SHP77 treated with DMSO at 0.1 percent for 48 hours (cell line): ENCODE data around the gene PTH2.
A peak's percentile ranks its signal among the peaks of the same experiment; 100 is the strongest.
"Not testable (repeated sequence)": the region's sequence is repeated elsewhere in the genome, so short reads cannot be mapped to it uniquely, and the experiment has no call there.

ENCODE experiments used
- DNase-seq: peaks from one replicate; lab custom pipeline; 2025; lab: John Stamatoyannopoulos, UW

The PTH2 gene

DNA sequence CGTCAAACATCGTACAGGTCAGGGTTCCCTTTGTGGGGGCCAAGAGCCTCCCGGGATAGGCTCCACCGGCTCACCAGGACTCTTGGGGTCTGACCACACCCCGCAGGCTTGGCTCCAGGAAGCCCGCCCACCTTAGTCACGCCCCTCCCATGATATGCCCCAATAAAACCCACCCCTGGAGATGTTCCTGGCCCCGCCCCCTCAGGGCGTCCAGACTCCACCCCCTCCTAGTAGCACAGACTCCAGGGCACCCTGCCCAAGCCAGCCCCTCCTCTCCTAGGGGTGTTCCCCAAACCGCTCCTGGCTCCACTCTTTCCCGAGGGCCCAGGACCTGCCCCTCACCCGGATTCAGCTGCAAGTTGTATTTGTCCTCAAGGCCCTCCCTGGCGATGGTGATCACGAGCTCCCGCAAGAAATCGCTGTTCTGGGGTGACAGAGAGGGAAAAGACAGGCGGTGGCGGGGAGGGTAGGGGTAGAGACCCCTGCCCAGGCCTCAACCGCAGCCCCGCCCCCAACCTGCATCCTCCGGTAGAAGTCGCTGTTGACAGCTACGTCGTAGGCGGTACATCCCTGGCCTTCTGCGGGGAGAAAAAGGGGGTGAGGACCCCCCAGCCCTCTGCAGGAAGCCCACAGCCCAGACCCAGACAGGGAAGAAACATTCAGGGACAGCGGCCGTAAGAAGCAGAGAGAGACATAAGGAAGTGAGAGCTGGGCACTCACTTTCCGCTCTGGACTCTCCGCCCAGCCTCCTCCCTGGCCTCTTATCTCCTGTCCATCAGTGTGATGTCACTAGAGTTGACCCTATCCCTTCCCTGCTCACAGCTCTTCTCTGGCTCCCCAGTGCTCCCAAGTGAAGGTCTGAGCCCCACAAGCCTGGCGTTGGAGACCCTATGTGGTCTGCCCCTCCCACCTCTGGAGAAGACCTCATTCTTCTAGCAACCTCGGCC is 24.5 kb upstream of the PTH2 start:
- DNase-seq, result no peak

DNA sequence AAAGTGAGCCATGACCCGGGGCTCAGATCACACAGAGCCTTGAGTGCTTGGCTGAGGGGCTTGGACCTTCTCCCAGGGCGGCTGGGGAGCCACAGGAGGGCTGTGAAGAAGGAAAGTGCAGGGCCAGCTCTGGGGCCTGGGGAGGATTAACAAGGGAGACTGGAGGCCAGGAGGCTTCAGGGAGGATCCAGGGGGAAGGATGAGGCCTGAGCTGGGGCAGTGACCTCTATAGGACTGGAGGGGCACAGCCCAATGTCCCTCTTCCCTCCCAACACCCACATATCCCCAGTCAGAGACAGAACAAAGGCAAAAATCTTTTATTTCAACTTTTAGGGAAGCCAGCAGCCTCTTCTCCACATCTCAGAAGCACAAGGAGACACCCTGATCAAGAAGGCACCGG is 22.8 kb upstream of the PTH2 start:
- no peak for DNase-seq

DNA sequence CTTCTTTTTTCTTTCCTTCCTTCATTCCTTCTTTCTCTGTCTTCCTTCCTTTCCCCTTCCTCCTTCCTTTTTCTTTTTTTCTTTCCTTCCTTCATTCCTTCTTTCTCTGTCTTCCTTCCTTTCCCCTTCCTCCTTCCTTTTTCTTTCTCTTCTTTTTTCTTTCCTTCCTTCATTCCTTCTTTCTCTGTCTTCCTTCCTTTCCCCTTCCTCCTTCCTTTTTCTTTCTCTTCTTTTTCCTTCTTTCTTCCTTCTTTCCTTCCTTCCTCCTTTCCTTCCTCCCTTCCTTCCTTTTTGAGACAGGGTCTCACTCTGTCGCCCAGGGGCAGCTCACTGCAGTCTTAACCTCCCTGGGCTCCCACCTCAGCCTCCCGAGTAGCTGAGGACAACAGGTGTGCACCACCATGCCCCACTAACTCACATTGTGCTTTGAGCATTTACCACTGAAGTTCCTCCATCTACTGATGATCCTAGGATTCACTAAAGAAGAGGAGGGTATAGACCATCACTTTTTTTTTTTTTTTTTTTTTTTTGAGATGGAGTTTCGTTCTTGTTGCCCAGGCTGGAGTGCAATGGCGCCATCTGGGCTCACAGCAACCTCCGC is 21.0 kb upstream of the PTH2 start:
- not testable (repeated sequence) for DNase-seq

DNA sequence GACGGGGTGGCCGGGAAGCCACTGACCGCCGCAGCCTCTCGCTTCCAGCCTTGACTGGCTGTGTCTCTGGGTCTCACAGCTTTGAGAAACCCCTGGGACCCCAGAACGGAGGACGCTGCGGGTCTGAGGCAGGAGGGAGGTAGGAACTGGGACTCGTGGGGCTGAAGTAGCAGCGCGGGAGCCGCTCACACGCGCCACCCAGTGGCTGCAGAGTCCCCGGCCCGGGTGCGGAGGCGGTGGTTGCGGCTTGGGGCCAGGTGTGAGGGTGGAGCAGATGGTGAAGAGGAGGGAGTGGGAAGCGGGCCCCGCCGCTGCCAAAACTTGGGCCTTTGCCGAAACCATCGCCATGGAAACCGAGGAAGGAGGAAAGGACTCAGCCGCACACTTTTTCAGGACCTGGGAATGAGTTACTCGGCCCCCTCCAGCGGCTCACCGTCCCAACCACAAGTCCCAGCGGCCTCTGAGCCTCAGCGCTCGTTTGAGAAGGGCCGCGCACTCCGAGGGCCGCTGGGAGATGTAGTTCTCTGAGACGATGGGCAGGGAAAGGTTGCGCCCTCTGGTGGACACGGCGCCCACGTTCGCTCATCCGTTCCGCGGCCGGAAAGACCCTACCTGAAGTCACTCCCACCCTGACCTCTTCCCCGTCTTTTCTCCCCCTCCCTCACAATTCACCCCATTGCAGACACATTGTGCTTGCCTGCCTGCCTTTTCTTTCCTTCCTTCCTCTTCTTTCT is 20.3 kb upstream of the PTH2 start:
- peak; percentile 89 for DNase-seq

DNA sequence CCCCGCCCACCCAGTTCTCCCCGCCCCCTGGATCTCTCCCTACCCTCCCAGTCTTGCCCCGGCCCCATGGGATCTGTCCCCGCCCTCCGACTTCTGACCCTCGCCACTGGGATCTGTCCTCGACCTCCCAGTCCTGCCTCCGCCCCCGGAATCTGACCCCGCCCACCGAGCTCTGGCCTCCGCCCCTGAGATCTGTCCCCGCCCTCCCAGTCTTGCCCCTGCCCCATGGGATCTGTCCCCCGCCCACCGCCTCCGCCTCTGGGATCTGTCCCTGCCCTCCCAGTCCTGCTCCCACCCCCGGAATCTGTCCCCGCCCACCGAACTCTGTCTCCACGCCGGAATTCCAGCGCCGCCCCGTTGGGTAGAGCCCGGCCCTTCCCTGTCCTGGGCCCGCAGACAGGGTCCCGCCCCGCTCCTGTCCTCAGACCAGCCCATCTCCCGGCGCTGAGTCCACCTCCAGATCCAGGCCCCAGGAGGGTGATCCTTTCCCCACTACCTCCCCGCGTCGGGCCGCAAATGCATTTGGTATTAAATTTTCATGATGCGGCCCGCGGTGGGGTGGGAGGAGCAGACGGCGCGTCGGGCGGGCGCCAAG is 19.6 kb upstream of the PTH2 start:
- DNase-seq, result peak; percentile 54

DNA sequence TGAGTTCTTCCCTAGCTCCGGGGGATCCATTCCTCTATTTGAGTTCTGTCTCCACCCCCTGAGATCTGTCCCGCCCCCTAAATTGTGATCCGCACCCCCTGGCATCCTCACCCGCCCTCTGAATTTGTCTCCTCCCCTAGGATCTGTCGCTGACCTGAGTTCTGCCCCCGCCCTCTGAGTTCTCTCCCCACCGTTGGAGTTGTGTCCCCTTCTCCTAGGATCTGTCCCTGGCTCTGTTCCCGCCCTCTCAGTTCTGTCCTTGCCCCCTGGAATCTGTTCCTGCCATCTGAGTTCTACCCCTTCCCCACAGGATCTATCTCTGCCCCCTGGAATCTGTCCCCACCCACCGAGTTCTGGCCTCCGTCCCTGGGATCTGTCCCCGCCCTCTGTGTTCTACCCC is 19.1 kb upstream of the PTH2 start:
- peak; percentile 54 for DNase-seq

DNA sequence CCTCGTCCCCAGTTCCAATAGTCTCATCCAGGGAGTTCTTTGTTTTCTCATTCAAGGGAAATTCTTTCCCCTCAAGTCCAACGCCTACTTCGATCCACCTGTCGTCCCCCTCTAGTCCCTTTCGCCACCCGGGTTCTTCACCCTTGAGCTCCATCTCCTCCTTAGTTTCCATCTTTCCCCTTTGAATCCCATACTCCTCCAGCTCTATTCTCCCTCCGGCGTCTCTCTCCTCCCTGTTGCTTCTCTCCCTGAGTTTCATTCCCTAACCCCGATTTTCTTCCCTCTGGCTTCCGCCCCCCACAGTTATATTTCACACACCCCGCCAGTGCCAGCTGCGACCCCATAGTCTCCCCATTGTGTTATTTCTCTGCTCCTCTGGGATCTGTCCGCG is 18.7 kb upstream of the PTH2 start:
- DNase-seq, result no peak

DNA sequence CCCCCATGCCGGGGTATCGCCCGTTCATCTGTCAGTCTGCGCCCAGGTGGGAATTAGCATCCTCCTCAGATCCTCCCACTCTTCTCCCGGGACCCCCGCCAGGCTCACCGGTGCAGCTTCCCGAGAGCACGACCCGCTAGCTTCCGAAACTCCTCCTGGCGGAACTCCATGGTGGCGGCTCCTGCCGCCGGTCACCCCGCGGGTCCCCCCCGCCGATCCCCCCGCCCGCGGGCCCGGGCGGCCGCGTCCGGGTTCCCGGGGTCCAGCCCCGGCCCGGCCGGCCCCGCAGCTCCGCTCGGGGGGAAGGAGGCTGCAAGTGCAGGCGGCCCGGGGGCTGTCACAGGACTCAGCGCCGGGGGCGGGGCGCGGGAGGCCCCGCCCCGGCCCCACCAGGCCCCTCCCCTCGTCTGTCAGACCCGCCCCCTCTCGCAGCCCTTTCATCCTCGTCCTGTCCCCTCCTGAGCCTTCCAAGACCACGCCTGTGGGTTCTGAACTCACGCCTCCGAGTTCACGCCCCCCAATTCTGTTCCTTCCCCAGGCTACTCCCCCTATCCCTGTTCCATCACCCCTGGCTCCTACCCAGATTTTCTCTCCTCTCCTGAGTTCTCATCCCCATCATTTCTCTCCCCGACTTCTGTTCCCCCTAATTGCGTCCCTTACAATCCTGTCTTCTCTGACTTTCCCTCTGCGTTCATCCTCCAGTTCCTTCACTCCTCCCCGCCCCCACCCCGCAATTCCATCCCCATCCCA is 18.1 kb upstream of the PTH2 start, which contains the start of gene SLC17A7:
SLC17A7 (minus strand) TSS at position 318 of the 750 bp plus-strand sequence; CDS start at position 170, 148 bp downstream.
- DNase-seq, result no peak

DNA sequence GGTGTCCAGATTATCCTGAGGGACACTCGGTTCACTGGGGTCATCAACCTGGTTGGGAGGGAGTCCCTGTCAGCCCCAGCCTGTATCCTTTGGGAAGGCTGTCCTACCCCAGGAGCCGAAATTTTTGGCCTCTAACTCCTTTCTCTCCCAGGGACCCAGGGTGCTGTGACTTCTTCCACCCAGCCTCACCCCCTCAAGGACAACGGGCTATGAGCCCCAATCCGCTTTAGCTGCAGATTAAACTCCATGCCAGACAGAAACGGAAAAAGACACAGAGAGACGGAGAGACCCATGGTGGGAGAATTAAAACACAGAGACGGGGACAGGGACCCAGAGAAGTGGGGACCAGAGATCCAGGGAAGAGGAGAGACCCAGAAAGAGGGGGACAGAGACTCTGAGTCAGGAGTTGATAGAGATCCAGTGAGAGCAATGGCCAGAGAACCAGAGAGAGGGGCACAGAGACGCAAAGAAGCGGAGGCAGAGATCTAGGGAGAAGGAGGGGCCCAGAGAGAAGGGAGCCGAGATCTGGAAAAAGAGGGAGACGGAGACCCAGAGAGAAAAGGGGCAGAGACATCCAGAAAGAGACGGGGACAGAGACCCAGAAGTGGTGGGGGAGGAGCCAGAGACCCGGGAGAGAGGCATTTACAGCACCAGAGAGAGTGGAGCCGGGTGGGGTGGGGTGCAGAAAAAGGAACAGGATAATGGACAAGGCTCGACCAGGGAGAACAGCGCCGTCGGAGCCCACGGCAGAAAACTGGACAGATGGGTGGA is 17.4 kb upstream of the PTH2 start:
- no peak for DNase-seq

DNA sequence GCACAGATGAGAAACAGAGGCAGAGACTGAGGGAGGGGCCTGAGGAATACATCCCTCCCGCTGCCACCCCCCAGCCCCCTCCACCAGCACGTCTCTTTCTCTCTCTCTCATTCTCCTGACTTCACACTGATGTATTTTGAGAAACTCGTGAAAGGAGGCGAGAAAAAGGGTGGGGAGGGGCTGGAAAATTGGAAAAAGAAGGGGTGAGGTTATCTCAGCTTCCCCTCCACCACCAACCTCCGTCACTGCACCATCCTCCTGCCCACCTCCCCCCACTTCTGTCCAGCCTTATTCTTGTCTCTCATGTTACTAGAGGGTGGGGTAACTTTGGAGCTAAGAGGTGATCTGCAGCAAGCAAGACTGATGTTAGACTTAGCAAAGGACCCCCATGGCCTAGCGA is 16.6 kb upstream of the PTH2 start:
- no peak for DNase-seq

DNA sequence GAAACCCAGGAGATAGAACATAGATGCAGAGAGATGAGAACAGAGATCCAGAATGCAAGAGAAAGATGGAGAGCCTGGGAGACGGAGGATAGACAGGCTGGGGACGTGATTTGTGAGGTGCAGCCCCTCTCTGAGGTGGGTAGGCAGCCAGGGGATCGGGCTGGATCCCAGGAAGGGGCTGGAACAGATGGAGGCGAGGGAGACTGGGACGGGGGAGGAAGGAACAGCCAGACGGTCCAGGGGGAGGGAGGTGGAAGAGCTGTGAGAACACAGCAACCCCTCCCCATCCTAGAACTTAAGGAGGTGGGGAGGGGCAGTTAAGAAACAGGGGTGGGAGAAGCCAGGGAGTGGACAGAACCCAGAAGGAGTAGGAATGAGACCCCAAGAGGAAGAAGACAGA is 15.0 kb upstream of the PTH2 start:
- no peak for DNase-seq

DNA sequence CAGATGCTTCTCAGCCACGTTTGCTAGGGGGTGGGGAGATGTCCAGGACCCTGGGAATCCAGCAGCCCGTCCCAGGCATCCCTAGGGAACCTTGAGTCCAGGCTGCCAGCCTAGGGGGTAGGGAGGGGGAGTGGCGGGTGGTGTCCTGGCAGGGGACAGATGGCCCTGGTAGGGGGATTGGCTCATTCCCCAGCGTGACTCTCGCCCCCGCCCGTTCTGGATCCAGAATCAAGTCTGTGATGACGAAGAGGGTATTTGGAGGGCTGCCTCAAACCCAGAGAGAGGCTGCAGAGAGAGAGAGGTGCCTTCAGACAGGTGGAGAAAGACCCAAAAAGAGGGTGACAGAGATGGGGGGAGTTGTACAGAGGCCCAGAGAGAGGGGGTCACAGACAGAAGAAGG is 14.0 kb upstream of the PTH2 start:
- DNase-seq, result no peak

DNA sequence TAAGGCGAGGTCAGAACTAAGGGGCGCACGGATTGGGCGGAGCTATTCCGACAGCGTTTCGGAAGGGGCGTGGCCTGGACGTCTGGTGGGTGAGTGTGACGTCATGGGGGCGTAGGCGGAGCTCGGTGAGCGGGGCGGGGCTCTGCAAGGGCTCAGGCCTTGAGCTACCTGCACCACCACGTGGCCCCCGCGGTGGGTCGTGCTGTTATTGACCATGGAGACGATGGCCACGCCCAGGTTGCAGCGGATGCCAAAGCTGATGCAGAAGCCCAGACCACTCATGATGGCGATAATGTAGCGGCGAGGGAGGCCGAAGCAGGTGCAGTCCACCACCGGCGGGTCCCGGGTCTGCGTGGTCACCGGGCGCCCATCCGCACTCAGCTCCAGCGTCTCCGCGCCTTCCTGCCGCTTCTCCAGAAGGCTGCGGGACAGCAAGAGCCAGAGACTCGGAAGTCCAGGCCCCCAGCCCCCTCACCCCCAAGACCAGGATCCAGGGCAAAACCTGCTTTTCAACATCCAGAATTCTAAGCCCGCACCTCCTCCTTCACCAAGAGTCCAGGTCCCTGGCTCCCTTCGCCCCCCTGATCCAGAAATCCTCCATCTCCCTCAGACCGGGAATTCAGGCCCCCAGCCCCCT is 13.3 kb upstream of the PTH2 start:
- no peak for DNase-seq

DNA sequence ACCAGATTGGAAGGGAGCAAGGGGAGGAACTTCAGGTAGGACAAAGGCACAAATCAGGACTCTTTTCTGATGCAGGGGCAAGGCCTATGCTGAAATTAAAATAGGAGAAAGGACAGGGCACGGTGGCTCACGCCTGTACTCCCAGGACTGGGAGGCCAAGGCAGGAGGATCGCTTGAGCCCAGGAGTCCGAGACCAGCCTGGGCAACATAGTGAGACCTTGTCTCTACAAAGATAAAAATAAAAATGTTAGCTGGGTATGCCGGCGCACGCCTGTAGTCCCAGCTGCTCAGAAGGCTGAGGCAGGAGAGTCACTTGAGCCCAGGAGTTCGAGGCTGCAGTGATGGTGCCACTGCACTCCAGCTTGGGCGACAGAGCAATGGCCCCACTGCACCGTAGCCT is 12.4 kb upstream of the PTH2 start:
- DNase-seq, result no peak

DNA sequence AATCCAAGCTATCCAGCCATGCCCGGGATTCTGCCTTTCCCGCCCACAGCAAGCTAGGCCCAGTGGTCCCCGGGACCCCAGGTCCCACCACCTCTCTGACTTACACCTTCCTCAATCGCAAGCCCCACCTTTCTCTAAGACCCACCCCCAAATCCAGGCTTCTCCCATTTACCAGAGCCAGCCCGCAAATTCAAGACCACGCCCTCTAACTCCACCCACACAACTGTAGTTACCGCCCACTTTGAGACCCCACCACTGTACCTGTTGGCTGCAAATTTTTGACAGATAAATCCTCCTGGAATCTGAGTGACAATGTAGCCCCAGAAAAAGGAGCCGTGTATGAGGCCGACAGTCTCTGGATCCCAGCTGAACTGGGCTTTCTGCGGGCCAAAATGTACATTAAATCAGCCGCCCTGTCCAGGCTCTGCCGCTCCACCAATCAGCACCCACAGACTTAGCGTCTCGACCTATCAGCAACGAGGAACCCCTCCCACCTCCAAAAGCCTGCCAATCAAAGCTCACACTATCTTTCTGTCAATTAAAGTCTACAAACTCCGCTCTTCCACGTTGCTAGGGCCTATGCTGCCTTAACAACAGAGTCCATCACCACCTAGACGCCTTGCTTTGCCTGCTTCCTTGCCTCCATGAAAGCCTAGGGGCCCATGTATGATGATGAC is 11.8 kb upstream of the PTH2 start:
- no peak for DNase-seq

DNA sequence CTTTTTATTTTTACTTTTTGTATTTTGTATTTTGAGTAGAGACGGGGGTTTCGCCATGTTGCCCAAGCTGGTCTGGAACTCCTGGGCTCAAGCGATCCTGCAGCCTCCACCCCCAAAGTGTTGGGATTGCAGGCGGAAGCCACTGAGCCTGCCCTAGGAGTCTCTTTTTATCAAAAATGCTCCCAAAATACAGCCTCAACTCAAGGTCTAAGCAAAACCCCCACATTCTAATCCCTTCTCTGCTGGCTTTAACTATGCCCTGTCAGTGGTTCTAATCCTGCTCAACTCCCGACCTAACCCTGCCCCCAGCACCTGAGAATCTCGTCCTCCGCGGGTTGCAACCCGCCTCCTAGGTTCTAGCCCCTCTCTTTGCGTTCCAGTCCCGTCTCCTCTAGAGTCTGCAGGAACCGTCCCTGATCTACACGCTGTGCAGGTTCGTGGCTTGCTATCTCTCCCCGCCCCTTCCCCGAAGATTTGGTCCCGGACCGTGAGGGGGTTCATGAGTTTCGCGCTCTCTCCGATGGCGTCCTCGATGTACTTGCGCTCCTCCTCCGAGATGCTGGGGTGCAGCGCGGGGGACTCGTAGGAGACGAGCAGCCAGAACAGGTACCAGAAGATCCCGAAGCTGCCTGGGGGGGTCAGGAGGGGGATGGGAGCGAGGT is 10.1 kb upstream of the PTH2 start:
- no peak for DNase-seq

DNA sequence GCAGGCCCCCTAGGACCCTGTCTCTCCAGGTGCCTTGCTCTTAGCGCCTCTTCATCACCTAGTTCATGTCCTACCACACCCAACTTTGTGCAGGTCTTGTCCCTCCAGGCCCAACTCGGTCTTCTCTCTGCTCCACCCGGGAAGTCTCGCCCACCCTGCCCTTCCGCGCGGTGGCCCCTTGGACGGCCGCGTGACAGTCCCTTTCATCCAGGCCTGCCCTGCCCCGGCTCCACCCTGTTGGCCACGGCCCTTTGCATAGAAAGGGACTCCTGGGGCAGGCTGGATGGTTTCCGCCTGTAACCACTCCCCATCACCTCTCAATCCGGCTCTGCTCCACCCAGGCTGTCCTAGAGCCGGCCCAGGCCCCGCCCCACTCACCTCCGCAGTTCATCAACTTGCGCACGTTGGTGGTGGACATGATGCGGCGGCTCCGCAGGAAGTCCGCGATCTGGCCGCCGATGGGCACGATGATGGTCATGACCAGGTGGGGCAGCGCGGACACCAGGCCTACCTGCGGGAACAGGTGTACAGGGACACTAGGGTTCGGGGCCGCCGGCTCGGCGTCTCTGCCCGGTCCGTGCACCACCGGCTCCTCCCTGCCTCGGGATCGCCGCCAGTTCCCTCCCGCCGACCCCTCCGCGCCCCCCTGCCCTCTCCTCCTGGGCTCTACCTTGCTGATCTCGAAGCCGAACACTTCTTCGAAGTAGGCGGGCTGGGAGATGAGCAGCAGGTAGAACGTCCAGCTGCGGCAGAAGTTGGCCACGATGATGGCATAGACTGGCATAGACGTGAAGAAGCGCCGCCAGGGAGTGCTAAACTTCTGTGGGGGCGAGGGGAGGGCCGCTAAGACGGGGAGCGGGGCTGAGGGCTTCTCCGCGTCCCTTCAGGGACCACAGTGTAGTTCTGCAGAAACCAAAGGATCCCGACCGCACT is 9.2 kb upstream of the PTH2 start:
- no peak for DNase-seq

DNA sequence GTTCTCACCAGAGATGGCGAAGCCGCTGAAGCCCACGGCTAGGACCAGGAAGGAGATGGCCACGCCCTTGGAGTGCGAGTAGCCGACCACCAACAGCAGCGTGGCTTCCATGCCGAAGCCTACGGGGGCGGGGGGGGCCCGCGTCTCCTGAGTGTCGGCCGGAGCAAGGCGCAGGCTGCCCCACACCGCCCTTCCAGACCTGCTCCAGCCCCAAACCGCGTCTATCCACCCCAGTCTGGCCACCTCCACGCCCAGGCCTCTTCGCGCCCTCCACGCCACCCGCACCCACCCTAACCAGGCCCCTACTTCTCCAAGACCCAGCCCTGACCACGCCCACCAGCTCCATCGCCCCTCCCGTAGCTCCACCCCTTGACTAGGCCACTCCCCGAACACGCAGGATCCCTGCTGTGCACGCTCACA is 8.1 kb upstream of the PTH2 start:
- no peak for DNase-seq
